ENCODE data around the gene PHLDB2.

PHLDB2 gene

DNA sequence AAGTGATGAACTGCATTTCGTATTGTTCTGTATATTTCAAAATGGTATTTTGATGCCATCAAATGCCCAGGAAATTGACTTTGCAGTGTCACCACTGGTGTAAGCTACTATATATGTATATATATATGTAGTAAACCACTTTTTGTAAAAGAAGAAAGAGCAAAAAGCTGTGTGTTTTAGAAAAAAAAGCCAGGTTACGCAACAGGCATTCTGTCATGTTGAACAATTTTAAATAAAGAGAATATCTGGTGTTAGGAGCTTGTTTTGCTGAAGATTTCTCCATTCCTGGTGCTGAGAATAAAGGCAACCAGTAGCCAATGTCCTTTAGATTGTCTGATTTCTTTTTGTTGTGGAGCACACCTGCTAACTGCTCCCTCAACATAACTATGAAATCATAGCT lies 116.1 kb downstream of the PHLDB2 start:
- DNase-seq: no peak
- H3K36me3 Mint-ChIP-seq (ENCODE audit: low read depth): peaks cover 11% of the 10 kb centered on the region
- H3K4me3 Mint-ChIP-seq: no peak overlapping the region
- no peak overlapping the region for H3K27ac Mint-ChIP-seq
- no peak for TF ChIP-seq CTCF (IDR thresholded peaks at IDR 0.05)
- H3K4me1 Mint-ChIP-seq: peaks cover 45% of the 10 kb centered on the region
- H3K9me3 Mint-ChIP-seq: no peaks in the 10 kb centered on the region
- no peaks in the 10 kb centered on the region for H3K27me3 Mint-ChIP-seq (ENCODE audit: low read depth, poor library complexity)

- H3K4me1 Mint-ChIP-seq: peaks cover 48% of the 10 kb centered on the region
- TF ChIP-seq CTCF (IDR thresholded peaks at IDR 0.05): no peak
- peaks cover 11% of the 10 kb centered on the region for H3K36me3 Mint-ChIP-seq (ENCODE audit: low read depth)
- DNase-seq: no peak
- H3K27ac Mint-ChIP-seq: no peak overlapping the region
- H3K27me3 Mint-ChIP-seq (ENCODE audit: low read depth, poor library complexity): no peaks in the 10 kb centered on the region
- H3K9me3 Mint-ChIP-seq: no peaks in the 10 kb centered on the region
- H3K4me3 Mint-ChIP-seq: no peak overlapping the region
These were observed 117.2 kb downstream of the PHLDB2 start for GRCh38 chr3:111976254-111976653.

DNA sequence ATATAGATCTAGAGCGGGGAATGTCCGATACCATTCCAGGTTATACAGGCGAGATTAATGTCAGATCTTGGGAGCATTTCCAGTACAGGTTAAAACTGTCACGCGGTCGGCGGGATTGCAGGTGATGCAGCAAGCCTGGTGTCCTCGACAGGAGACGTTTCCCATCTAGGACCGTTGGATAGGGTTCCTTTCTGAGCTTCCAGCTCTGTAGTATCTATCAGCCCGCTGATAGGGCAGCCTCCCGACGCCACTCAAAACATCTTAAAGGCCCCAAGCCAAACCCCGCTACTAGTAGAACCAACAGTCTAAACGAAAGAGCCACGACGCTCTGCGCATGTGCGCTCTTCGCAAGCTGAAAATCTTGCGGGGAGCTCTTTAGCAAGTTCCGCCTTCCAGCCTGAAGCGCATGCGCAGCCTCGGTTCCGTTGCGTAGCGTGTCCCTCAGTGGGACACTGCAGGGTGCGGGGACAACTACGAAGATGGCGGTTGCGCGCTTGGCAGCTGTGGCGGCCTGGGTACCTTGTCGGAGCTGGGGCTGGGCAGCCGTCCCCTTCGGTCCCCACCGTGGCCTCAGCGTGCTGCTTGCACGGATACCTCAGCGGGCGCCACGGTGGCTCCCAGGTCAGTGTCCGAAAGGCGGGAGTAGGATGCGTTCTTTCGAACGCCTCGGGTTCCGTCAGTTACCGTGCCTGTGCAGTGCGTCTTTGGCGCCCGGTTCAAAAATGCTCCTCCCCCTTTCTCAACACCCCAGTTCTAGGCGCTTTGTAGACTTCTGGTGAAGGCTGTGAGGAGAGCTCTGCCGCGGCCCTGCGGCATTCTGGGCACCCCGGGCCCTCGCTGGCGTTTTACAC lies 119.7 kb downstream of the PHLDB2 start, which contains the start of gene ABHD10:
Gene ABHD10 (plus strand): TSS at position 444 of the 851 bp plus-strand sequence. CDS start 36 bp downstream, at position 480.
- Mint-ChIP-seq H3K4me3 (peak within 1 kb of the TSS; percentile 88), H3K27me3 (ENCODE audit: low read depth, poor library complexity) (no peaks in the 10 kb centered on the region), H3K36me3 (ENCODE audit: low read depth) (peaks cover 14% of the 10 kb centered on the region), H3K9me3 (no peaks in the 10 kb centered on the region), H3K4me1 (peaks cover 44% of the 10 kb centered on the region), H3K27ac (peak within 1 kb of the TSS; percentile 49)
- no peak for TF ChIP-seq CTCF (IDR thresholded peaks at IDR 0.05)
- peak; percentile 95 for DNase-seq

GRCh38 chr3:111979434-111980038 lies 120.5 kb downstream of the PHLDB2 start:
- no peak for TF ChIP-seq CTCF (IDR thresholded peaks at IDR 0.05)
- Mint-ChIP-seq H3K4me3 (peak overlapping the region; percentile 88), H3K4me1 (peaks cover 41% of the 10 kb centered on the region), H3K36me3 (ENCODE audit: low read depth) (peaks cover 17% of the 10 kb centered on the region), H3K27ac (no peak overlapping the region), H3K9me3 (no peaks in the 10 kb centered on the region), H3K27me3 (ENCODE audit: low read depth, poor library complexity) (no peaks in the 10 kb centered on the region)
- DNase-seq: no peak

GRCh38 chr3:111980716-111981456 lies 121.8 kb downstream of the PHLDB2 start:
- no peak for DNase-seq
- no peaks in the 10 kb centered on the region for H3K27me3 Mint-ChIP-seq (ENCODE audit: low read depth, poor library complexity)
- H3K36me3 Mint-ChIP-seq (ENCODE audit: low read depth): peaks cover 28% of the 10 kb centered on the region
- H3K4me3 Mint-ChIP-seq: peak overlapping the region; percentile 88
- H3K27ac Mint-ChIP-seq: no peak overlapping the region
- no peak for TF ChIP-seq CTCF (IDR thresholded peaks at IDR 0.05)
- no peaks in the 10 kb centered on the region for H3K9me3 Mint-ChIP-seq
- H3K4me1 Mint-ChIP-seq: peaks cover 41% of the 10 kb centered on the region
